NCI-H446 (cell line): Measurements from ENCODE around the gene ZSWIM3.

Experiments used
- DNase-seq, 2 experiments: peaks; one replicate each; lab custom pipeline; 2025; lab: John Stamatoyannopoulos, UW

The ZSWIM3 gene

GRCh38 chr20:45910670-45911485 is 53.5 kb downstream of the ZSWIM3 start:
- DNase-seq = peak; percentile 15 to 65

- DNase-seq = peak in 1 of 2 experiments; percentile 23
These were observed 54.3 kb downstream of the ZSWIM3 start, which contains the start of gene PLTP for GRCh38 chr20:45911486-45912343. Gene PLTP (minus strand): TSS chr20:45912155. CDS start chr20:45911452, 703 bp downstream.

GRCh38 chr20:45912344-45912682 is 54.9 kb downstream of the ZSWIM3 start:
- DNase-seq = no peak

GRCh38 chr20:45913116-45913515 is 55.7 kb downstream of the ZSWIM3 start:
- no peak for DNase-seq

- DNase-seq = no peak
These were observed 60.4 kb downstream of the ZSWIM3 start for GRCh38 chr20:45917790-45918141.

GRCh38 chr20:45918182-45918737 is 60.8 kb downstream of the ZSWIM3 start:
- no peak for DNase-seq

- no peak for DNase-seq
These were observed 61.5 kb downstream of the ZSWIM3 start for GRCh38 chr20:45918779-45919537.

- DNase-seq = no peak
These were observed 62.4 kb downstream of the ZSWIM3 start for GRCh38 chr20:45919542-45920399.

GRCh38 chr20:45920462-45921336 is 63.3 kb downstream of the ZSWIM3 start:
- no peak for DNase-seq

- DNase-seq = no peak
These were observed 64.1 kb downstream of the ZSWIM3 start for GRCh38 chr20:45921337-45922189.

- peak in 1 of 2 experiments; percentile 41 for DNase-seq
These were observed 67.2 kb downstream of the ZSWIM3 start for GRCh38 chr20:45924391-45925261.

- no peak for DNase-seq
These were observed 68.5 kb downstream of the ZSWIM3 start for GRCh38 chr20:45925821-45926506.

GRCh38 chr20:45926731-45927070 is 69.3 kb downstream of the ZSWIM3 start:
- DNase-seq = no peak

GRCh38 chr20:45927071-45927878 is 69.9 kb downstream of the ZSWIM3 start:
- no peak for DNase-seq
